SK-N-DZ (cell line): Measurements from ENCODE around the gene ABCG1.

ENCODE experiments used
- DNase-seq: peaks from one replicate; pipeline ENCODE4 v3.0.0-alpha.2; 2015; ENCODE audit warnings: low spot score

Gene ABCG1

DNA sequence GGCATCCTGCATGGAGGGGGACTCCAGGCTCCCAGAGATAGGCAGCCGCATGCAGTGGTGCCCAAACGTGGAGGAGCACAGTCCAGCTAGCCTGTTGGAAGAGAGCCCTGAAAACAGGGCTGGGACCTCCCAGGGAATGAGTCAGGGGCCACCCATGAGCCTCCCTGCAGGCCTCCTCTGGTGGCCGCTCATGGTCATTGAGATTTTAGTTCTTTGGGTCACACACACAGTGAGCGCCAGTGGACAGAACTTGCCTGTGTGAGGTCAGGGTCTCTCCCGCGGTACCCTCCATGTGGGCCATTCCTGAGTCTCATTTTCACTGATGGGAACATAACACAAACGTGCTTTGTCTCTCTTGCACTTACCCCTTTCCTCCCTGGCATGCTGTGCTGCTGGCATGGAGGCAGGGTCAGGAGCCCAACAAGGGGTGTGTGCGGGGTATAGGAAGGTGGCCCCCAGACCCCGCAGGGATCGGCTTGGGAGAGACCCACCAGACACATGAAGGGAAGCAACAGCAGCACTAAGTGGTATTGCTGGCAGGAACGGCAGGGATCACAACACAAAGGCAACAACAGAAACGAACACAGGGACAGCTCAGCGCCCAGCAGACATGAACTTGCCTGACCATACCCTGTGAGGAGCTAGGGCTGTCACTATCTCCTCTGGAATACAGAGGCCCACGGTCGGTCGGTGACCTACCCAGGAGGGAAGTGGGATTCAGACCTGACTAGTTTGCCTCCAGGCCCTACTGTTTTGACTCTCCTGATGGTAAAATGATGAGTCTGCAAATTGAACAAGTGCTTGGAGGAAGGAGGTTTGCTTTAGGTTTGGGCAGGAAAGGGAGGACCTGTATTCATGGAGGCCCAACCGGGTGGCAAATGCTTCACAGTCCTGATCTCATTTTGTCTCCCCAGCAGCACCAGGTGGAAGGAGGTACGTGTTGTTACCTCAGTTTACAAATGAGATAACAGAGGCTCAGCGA lies 31.8 kb downstream of the ABCG1 start:
- DNase-seq: no peak

DNA sequence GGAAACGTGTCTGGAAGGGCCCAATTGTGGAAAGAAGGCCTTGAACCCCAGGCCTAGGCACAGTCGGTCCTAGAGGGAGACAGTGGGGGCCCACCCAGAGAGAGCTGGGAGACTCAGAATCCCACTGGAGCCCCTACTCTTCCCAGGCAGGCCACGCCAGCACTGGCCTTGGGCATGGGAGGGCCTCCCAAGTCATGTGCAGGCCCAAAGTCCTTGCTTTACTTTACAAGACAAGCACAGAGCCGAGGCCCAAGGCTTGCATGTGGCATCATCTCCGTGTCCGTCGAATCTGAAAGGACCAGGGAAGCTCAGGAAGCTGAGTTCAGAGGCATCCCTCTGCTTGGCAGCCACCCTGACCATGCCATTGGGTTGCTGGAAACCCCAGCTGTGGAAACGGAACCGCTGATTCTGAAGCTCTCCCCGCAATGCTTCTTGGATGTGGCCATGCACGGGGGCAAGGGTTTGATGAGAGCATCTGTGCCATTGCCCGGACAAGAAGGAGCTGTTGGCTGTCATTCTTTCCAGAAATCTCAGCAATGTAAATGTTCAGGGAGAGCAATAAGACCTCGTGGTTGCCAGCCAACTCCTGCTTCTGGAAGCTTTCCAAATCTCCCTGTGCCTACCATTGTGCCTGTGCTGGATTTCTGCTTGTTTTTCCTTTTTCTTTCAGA lies 32.8 kb downstream of the ABCG1 start:
- no peak for DNase-seq

DNA sequence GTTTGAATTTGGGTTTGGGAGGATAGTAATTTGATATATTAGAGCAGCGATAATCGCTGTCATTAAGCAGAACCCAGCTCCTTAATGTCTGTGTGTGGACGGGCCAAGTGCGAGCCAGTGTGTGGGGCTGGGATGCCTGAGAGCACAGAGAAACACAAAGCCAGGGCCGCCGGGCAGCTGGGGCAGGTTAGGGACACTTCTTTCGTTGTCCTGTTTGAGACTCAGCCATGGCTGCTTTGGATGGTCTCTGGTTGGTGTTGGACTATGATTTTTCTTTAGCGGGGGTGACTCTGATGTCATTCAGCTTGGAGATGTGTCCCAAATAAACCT lies 33.4 kb downstream of the ABCG1 start:
- no peak for DNase-seq

DNA sequence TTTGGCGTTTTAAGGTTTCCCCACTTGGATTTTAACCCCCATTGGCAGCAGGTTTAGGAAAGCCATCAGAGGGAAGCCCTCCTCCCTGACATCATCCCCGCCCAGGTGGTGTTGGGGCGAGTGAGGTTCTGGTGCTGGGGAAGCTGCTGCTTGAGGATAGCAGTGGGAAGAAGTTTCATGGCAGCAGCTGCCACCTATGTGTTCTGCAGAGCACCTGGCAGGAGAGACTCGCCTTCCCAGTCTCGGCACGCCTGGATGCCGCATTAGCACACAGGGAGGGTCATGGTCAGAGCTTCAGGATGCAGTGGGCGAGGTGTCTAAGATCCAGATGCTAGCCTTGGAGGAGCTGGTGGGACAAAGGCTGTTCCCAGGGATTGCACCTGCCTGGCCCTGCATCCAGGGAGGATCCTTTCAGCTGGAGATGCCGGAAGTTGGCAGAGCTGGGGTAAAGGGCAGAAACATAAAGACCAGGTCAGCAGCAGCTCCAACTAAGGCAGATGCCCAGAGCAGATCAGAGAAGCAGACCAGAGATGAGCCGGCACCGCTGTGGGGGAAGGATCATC lies 33.9 kb downstream of the ABCG1 start:
- no peak for DNase-seq

DNA sequence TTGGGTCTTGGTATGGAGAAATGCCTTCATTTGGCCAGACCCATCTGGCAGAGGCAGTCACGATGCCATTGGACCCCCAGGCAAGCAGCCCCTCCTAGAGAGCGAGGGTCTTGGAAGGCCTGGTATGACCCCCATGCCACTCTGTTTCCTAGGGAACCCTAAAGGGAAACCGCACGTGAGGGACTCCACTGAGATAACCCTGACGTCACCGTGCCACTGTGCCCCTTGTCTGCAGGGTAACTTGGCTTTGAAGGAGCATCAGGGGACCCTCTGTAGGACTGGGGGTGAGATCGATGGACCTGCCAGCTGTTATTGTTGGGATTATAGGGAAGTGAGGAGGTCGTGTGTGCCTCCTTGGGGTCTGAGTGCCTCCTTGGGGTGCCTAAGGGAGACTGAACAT lies 34.5 kb downstream of the ABCG1 start:
- DNase-seq: no peak

DNA sequence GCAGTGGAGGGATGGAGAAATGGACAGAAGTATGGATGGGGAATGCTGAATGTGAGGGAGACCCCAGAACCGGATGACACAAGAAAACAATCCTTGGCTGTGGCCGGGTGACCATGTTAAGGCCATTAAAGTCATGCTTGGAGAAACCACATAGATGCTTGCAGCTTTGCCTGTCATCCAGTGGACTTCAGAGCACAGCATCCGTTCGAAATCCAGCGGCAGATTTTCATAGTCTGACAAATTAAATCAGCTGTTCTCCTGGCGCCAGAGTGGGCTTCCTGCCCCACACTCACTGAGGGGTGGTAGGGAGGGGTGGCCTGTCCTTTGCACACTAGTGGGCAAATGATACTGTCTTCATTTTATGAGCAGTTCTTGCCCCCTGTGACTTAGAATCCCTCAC lies 35.1 kb downstream of the ABCG1 start:
- no peak for DNase-seq

DNA sequence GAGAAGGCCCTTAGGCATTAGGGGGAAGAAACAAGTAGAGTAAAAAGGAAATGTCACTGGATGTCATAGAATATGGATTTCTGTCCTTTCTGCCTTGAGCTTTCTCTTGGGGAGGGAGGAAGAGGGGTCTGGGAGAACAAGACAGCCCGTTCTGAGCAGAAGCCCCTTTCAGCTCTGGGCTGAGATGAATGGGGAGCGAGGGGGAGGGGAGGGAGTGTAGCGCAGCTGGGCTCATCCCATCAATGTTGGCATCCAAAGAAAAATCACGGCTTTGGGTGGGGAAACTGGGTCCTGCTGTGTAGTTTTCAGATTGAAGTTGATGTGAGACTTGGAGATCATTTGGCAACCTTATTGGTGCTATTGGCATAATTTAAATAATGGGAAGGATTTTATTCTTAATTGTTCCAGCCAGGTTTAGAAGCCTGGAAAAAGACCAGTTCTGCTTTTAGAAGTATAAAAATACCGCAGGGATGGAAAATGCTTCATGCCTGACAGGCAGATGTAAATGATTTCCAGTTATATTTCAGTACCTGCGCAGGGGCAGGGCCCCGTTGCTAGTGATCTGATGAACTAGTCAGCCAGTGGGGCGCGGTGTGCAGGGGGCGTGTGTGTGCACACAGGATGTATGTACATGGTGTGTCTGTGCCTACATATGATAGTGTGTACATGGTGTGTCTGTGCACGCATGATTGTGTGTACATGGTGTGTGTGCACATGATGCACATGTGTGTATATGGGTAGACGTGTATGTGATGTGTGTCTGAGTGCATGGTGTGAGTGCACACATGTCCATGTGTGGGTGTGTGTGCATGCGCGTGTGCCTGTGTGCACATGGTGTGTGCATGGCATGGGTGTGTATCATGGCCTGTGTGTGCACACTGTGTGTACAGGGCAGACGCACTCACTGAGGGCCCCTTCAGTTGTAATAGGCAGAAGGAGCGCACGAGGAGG lies 36.0 kb downstream of the ABCG1 start:
- no peak for DNase-seq

DNA sequence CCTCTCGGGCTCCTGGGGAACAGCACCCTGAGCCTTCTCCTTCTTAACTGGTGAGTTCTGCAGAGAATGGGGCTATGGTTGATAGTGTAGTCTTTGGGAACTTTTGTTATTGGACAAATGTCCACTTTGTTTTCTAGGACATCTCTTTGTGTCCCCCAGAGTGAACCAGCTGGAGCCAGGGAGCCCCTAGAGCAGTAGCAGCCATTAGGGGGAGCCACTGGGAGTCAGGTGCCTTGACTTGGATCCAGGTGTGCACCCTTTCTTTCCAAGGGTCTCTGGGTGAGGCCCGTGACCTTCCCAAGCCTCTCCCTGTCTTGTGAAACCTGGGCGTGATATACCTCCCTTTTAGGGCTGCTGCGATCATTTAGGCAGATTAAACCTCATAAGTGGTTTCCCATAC lies 36.9 kb downstream of the ABCG1 start:
- no peak for DNase-seq

DNA sequence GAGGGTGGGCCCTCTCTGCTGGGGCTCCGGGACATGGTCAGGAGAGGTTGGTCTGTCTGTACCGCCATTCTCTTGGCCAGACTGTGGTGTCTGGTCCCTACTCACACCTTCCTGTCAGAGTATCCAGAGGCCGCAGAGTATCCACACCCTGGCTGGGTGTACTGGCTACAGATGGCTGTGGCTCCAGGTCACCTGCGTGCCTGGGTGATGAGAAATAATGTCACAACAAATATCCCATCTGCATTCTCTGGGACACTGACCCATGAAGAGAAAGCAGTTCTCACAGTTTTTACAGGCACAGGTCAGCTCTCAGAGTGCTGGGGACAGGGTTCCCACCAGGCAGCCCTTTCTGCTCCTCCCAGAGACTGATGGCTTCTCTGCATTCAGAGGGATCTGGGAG lies 37.4 kb downstream of the ABCG1 start:
- no peak for DNase-seq

DNA sequence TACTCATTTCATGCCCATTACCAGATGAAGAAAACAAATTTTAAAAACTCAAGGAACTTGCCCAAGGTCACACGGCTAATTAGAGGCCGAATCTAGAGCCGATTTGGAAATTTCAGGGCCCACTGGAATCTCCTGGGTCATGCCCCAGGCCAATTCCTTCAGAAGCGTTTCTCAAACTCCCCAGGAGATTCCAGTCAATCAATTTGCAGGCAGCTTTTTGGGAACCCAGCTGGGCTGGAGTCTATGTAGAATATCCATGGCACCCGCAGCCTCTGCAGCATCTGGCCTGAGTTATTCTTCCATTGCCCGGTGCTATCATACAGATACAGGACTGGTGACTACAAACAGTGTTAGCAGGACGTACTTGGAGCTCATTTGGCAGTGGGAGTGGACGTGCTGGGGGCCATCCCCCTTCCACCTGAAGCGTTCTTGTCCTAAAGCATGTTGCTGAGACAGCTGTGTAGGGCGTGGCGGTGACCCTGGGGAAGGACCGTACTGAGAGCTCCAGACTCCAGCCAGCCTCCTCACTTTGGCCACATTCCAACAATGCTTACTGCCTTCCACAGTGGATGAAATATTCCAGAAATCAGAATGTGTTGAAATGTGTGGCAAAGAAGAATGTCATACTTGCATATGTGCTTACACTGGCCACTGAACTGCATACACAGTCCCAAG lies 38.3 kb downstream of the ABCG1 start:
- no peak for DNase-seq

DNA sequence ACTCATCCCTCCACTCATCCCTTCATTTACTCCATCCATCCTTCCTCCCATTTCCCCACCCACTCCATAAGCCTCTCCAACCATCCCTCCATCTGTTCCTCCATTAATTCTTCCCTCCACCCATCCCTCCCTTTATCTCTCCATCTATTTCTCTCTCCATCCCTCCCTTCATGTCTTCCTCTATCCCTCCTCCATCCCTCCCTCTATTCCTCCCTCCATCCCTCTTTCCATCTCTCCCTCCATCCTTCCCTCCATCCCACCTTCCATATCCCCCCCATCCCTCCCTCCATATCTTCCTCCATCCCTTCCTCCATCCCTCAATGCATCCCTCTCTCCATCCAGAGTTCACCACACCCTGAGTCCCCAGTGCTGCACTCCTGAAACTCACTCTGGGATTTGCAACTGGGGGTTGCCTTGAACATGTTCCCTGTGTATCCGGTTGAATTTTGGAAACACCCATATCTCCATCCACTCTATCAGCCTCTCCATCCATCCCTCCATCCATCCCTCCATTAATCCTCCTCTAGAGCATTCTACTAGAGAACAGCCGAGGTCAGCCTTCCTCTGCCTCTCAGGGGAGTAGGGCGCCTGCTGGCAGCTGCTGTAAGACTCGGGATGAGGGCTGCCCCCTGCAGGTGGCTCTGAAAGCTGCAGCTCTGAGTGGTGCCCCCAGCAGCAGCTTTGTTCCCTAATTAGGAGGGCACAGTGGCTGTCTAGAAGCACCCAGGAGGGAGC lies 39.4 kb downstream of the ABCG1 start:
- DNase-seq: peak; percentile 7

DNA sequence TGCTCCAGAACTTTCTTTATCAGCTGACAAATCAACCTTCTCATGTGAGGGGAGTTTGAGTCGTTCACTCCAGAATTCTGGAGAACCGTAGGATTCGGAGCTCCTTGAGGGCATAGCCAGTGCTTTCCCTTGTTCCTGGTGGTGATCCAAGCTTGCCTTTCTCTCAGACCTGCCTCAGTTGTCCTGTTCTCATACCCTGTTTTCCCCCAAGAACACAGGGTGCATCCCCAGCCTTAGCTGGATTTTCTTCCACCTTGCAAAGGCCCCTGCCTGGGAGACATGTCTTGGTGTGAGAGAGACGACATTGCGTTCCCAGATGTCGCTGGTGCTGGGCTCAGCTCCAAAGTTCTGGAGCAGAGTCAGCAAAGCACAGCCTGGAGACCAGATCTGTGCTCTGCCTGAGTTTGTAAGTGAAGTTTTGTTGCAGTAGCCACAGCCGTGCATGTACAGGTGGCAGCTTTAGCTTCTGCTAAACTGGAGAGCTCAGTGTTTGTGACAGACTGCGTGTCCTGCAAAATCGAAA lies 40.0 kb downstream of the ABCG1 start:
- DNase-seq: no peak

DNA sequence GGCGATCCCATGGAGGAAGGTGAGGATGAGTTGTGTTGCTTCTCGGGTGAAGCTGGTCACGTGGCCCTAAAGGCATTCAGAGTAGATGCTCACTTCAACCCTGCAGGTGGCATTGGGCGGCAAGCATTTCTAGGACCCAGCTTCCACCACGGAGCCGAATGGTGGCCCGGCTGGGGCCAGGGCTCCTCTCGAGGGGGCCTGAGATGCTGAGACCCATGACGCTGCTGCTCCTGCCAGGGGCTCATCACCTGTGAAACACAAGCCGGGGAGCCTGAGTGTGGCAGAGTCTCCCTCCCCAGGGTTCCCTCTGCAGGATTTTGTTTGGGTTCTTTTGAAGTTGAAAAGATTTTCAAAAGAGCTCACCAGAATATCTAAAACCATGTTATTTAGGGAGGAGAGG lies 41.2 kb downstream of the ABCG1 start:
- DNase-seq: no peak

DNA sequence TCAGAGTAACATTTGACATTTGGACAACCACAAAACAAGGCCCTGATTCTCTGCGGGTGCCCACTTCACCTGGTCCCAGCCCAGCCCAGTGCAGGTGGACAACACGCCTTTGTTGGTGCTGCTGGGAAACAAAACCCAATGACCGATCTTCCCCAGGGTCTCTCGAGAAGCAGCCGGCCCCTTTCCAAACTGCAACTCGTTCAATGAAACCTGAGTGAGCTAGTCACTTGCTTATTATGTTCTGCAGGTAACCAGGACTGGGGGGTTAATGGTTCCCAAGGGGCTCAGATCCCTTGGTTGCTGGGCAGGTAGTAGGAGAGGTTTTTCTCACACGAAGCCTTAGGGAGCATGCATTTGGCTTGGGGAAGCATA lies 42.9 kb downstream of the ABCG1 start:
- DNase-seq: no peak

DNA sequence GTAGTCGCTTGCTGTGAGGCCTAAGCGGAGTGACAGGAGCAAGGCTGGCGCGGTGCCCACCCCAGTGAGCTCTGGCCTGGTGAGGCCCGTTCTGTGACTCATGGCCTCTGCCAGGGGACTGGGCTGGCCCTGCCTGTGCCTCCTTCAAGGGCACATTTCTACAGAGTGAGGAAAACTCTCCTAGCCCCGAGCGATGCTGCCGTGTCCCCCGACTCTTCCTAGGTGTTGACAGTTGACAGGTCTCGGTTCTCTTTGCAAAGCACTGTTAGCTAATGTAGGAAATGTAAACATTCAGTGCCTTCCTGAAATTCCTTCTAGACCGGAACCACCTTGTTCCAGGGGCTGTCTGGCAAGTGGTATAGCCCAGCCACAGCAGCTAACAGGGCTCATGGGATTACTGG lies 43.9 kb downstream of the ABCG1 start:
- no peak for DNase-seq

DNA sequence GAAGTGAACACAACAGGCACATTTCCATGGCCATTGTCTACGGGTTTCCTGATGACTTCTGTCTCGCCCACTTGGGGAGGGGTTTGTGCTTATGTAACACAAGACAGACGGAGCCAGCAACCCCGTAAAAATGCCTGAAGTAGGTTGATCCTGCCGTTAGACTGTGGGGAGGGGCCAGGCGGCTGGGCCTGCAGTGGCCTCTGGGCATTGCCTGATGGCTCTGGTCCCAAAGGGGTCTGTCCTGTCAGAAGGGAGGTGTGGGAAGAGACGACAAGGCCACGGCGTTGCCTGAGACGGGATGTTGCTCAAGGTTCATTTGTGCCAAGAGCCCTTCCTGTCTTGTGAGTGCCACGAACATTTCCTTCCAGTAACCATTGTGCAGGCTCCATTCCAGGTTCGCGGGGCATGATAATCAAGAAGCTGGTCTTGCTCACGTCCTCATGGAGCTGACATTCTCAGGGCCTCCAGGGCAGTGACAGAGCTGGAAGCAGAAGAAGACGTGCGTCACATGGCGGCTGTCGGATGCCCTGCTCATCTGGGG lies 44.7 kb downstream of the ABCG1 start:
- DNase-seq: no peak

DNA sequence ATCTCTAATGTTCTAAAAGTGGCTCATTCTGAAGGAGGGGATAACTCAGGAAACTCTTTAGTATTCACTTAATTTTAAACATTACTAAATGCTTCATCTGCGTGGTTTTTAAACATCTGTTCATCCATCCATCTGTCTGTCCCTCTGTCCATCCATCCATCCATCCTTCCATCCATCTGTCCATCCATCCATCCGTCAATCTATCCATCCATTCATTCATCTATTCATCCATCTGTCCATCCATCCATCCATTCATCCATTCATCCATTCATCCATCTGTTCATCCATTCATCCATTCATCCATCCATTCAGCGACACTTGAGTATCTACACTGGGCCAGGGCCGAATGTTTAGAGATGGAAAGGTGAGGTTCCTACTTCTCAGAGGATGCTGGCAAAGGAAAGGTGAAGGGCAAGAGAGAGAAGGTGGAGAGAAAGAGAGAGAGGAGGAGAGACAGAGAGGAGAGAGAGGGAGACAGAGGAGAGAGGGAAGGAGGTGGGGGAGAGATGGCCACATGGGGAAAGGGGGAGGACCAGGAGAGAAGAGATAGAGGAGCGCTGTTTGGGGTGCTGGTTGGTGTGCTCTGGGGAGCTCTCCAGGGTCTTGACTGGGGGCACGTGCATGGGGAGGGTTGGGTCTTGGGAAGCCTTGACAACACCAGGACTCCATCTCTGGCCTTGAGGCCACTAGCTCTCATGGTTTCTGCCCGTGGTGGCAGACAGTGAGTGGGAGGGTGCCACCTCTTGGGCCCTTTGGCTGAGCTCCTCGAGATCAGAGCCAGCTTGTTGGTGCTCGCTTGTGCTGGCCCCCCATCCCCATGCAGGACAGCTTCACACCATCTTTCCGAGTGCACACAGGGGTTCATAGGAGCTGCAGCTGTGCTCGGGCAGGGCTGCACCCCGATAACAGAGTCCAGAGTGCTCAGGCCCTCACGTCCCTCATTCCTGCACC lies 45.6 kb downstream of the ABCG1 start:
- DNase-seq: no peak

DNA sequence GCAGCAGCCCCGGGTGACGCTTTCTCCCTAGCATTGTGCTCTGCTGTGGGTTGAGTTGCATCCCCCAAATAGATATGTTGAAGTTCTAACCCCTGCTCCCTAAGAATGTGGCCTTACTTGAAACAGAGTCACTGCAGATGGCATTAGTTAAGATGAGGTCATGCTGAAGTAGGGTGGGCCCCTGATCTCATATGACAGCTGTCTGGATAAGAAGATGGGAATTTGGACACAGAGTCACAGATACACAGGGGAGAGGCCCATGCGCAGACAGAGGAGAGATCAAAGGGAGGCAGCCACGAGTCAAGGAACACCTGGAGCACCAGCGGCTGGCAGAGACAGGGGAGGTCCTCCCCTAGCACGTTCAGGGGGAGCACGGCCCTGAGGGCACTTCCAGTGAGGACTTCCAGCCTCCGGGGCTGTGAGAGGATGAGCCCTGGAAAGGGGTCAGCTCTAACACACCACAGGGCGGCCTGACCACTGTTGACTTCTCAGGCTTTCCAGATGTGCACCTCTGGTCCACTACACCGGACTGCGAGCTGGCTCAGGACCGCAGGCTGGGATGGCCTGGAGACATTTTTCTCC lies 46.4 kb downstream of the ABCG1 start:
- no peak for DNase-seq
